ENCODE data around the gene CACNG1. TPM values are rescaled to one million over a fixed set of nuclear protein-coding genes. Genes with fewer than 3 reads are reported as not detected.

The CACNG1 gene
- total RNA-seq, 1 donor from 2014 or later = not detected

DNA sequence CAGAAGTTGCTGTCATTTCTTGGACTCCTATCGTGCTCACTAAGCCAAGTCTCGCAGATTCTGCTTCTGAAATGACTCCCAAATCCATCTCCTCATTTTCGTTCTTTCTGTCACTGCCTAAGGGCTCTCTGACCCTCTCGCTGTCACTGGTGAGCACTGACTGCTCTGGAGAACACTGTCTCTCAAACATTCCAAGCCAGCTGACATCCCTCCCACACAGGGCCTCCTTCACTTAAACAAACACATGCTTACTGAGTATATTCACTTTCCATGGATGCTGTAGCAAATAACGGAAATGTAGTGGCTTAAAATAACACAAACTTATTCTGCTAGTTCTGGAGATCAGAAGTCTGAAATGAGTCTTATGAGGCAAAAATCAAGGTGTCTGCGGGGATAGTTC, 18.8 kb downstream of the CACNG1 start:
- H3K4me1 Mint-ChIP-seq (ENCODE audit: unreplicated experiment) = peaks cover 10% of the 10 kb centered on the region
- peaks cover 5% of the 10 kb centered on the region for H3K27me3 Mint-ChIP-seq (ENCODE audit: unreplicated experiment)
- H3K9me3 Mint-ChIP-seq (ENCODE audit: unreplicated experiment) = no peaks in the 10 kb centered on the region
- DNase-seq (ENCODE audit: low spot score) = no peak
- H3K27ac Mint-ChIP-seq (ENCODE audit: unreplicated experiment) = no peak overlapping the region
- no peak overlapping the region for H3K4me3 Mint-ChIP-seq (ENCODE audit: unreplicated experiment)
- peaks cover 4% of the 10 kb centered on the region for H3K36me3 Mint-ChIP-seq (ENCODE audit: low read depth, unreplicated experiment)
- TF ChIP-seq, protein P1, sequence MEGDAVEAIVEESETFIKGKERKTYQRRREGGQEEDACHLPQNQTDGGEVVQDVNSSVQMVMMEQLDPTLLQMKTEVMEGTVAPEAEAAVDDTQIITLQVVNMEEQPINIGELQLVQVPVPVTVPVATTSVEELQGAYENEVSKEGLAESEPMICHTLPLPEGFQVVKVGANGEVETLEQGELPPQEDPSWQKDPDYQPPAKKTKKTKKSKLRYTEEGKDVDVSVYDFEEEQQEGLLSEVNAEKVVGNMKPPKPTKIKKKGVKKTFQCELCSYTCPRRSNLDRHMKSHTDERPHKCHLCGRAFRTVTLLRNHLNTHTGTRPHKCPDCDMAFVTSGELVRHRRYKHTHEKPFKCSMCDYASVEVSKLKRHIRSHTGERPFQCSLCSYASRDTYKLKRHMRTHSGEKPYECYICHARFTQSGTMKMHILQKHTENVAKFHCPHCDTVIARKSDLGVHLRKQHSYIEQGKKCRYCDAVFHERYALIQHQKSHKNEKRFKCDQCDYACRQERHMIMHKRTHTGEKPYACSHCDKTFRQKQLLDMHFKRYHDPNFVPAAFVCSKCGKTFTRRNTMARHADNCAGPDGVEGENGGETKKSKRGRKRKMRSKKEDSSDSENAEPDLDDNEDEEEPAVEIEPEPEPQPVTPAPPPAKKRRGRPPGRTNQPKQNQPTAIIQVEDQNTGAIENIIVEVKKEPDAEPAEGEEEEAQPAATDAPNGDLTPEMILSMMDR (IDR thresholded peaks at IDR 0.05; ENCODE audit: unreplicated experiment) = no peak

DNA sequence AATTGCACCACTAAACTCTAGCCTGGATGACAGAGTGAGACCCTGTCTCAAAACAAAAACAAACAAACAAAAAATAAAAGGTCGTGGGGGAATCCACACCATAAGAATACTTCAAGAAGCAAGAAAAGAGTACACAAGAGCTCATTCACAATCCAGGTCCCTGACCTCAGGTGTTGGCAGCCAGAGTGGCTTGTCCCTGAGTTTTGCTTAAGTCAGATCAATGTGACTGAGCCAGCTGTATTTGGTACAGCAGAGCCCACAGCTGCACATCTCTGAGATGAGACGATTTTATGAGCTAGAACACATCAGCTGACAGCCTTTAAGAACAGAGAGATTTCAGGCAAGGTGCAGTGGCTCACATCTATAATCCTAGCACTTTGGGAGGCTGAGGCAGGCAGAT, 22.4 kb downstream of the CACNG1 start:
- Mint-ChIP-seq H3K9me3 (ENCODE audit: unreplicated experiment) (no peaks in the 10 kb centered on the region), H3K27ac (ENCODE audit: unreplicated experiment) (no peak overlapping the region), H3K4me1 (ENCODE audit: unreplicated experiment) (peaks cover 10% of the 10 kb centered on the region), H3K36me3 (ENCODE audit: low read depth, unreplicated experiment) (no peaks in the 10 kb centered on the region), H3K27me3 (ENCODE audit: unreplicated experiment) (peaks cover 1% of the 10 kb centered on the region), H3K4me3 (ENCODE audit: unreplicated experiment) (no peak overlapping the region)
- TF ChIP-seq, protein P1 (IDR thresholded peaks at IDR 0.05; ENCODE audit: unreplicated experiment) = no peak
- no peak for DNase-seq (ENCODE audit: low spot score)

DNA sequence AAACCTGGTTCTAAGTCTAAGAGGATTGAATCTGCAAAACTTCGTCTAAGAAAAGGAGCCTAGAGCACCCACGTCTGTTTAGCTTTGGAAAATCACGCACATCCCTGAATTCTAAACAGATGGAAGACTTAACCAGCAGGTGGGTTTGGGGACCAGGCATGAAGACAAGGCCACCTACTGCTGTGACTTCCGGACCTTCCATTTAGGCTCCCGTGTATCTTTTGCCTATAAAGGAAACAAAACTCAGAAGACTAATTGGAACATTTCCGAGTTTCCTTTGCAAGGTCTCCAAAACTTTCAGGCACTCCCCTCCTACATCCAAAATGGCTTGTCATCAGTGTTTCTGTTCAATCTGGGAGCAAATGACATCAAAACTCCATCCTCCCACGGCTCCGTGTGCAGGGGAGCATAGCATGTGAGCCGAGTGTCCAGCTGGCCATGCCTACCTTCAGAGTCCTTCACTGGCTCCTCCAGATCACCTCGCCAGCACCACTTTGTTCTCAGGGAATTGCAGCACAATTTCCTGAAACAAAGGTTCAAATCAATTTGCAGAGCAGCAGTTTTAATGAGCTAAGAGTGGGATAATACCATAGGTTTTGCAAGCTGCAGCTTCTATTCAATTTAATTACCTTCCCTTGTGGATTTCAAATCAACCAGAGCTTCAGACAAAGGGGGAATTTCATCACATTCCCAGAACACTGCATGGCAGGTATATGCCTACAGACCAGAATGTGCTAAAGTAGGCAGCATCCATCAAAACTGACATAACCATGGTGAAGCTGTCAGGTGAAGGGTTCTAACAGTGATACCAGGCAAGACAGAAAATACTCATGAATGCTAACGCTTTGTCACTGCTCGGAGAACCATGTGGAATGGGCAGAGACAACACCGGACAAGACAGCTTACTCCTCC, 23.5 kb downstream of the CACNG1 start:
- Mint-ChIP-seq H3K36me3 (ENCODE audit: low read depth, unreplicated experiment) (no peaks in the 10 kb centered on the region), H3K27ac (ENCODE audit: unreplicated experiment) (no peak overlapping the region), H3K9me3 (ENCODE audit: unreplicated experiment) (no peaks in the 10 kb centered on the region), H3K27me3 (ENCODE audit: unreplicated experiment) (peaks cover 1% of the 10 kb centered on the region), H3K4me3 (ENCODE audit: unreplicated experiment) (no peak overlapping the region), H3K4me1 (ENCODE audit: unreplicated experiment) (peaks cover 10% of the 10 kb centered on the region)
- no peak for DNase-seq (ENCODE audit: low spot score)
- TF ChIP-seq, protein P1 (IDR thresholded peaks at IDR 0.05; ENCODE audit: unreplicated experiment) = no peak

DNA sequence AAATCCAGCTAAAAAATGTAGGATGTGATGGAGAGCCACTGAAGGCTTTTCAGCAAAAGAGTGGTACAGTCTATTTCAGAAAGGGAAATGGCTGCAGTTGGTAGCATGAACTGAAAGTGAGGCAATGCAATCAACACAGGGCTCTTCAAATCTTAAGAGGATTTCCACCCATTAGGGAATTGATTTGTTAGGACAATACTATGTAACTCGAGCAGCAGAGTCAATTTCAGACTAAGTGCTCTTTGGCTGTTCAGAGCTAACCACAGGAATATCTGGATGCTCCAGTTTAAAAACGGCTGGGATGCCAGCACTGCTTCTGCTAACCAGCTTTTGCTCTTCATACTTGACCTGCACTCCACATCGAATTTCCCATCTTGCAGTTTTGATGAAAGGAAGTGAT, 24.6 kb downstream of the CACNG1 start:
- Mint-ChIP-seq H3K4me1 (ENCODE audit: unreplicated experiment) (peaks cover 10% of the 10 kb centered on the region), H3K36me3 (ENCODE audit: low read depth, unreplicated experiment) (no peaks in the 10 kb centered on the region), H3K27ac (ENCODE audit: unreplicated experiment) (no peak overlapping the region), H3K27me3 (ENCODE audit: unreplicated experiment) (peaks cover 1% of the 10 kb centered on the region), H3K4me3 (ENCODE audit: unreplicated experiment) (no peak overlapping the region), H3K9me3 (ENCODE audit: unreplicated experiment) (no peaks in the 10 kb centered on the region)
- no peak for DNase-seq (ENCODE audit: low spot score)
- TF ChIP-seq, protein P1 (IDR thresholded peaks at IDR 0.05; ENCODE audit: unreplicated experiment) = no peak

DNA sequence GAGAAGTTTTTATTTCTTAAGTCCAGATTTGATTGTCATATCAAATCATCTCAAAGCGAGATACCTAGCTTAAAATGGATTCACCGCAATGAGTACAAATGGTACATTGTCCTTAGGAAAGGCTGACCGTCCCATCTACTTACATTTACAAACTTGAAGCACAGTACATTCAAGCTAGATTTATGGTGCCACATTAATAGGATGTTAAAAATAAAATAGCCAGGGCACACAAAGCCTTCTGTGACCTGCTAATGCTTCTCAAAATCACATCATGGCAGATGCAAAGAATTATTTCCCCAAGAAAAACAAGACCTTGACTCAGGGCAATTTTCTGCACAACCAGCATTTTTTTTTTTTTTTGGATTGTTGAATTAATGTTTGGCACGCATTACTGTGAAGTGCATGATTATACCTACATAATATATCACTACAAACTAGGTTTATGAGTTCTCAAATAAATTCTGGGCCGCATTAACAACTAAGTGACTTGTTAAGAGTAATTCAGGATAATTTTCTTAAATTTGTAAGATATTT, 25.3 kb downstream of the CACNG1 start:
- peaks cover 1% of the 10 kb centered on the region for H3K27me3 Mint-ChIP-seq (ENCODE audit: unreplicated experiment)
- H3K4me1 Mint-ChIP-seq (ENCODE audit: unreplicated experiment) = peaks cover 9% of the 10 kb centered on the region
- no peak overlapping the region for H3K4me3 Mint-ChIP-seq (ENCODE audit: unreplicated experiment)
- H3K36me3 Mint-ChIP-seq (ENCODE audit: low read depth, unreplicated experiment) = no peaks in the 10 kb centered on the region
- DNase-seq (ENCODE audit: low spot score) = no peak
- no peaks in the 10 kb centered on the region for H3K9me3 Mint-ChIP-seq (ENCODE audit: unreplicated experiment)
- H3K27ac Mint-ChIP-seq (ENCODE audit: unreplicated experiment) = no peak overlapping the region
- TF ChIP-seq, protein P1 (IDR thresholded peaks at IDR 0.05; ENCODE audit: unreplicated experiment) = no peak

Measured in endothelial cell (in vitro differentiated cells).